HAP-1 (cell line): ENCODE results near the gene RC3H2.

Source experiments
- DNase-seq, 2 experiments: peaks; one replicate each; pipeline ENCODE4 v3.0.0-alpha.2; 2016 to 2020; ENCODE audit warnings: low spot score in 2 of 2
- H3K27me3 ChIP-seq: fragments of 250-450 bp; sonication (Bioruptor Pico); 2 replicates; pipeline ENCODE4 v1.5.1; 2020; ENCODE audit warnings: low read depth, mild to moderate bottlenecking, moderate library complexity
- H3K36me3 ChIP-seq: fragments of 250-450 bp; sonication (Bioruptor Pico); replicated peaks from 2 replicates; pipeline ENCODE4 v1.5.1; 2020; ENCODE audit warnings: mild to moderate bottlenecking
- H3K4me1 ChIP-seq: fragments of 250-450 bp; sonication (Bioruptor Pico); 2 replicates; pipeline ENCODE4 v1.5.1; 2020; ENCODE audit warnings: mild to moderate bottlenecking
- H3K4me3 ChIP-seq: fragments of 250-450 bp; sonication (Bioruptor Pico); 2 replicates; pipeline ENCODE4 v1.5.1; 2020; ENCODE audit warnings: mild to moderate bottlenecking, moderate library complexity
- H3K9me3 ChIP-seq: fragments of 250-450 bp; sonication (Bioruptor Pico); 2 replicates; pipeline ENCODE4 v1.5.1; 2020; ENCODE audit warnings: mild to moderate bottlenecking, moderate library complexity
- in situ Hi-C: fragments of 300-500 bp; cut with MboI; formaldehyde crosslinking; loops from 3 replicates; pipeline ENCODE4 v1.14.3; 2020; ENCODE audit warnings: low sequenced_read_pairs, inconsistent platforms, mixed read lengths

Gene RC3H2

GRCh38 chr9:122797316-122798063 lies 107.7 kb downstream of the RC3H2 start:
- no peaks in the 10 kb centered on the region for H3K36me3 ChIP-seq
- H3K27me3 ChIP-seq: no peaks in the 10 kb centered on the region
- in situ Hi-C loops: no loop called here
- DNase-seq: no peak
- no peak overlapping the region for H3K4me3 ChIP-seq
- no peaks in the 10 kb centered on the region for H3K4me1 ChIP-seq
- no peaks in the 10 kb centered on the region for H3K9me3 ChIP-seq
